Mesodermal cell (in vitro differentiated cells): Measurements from ENCODE around the gene COL4A2.

Experiments used
- H3K27ac ChIP-seq: 2 replicates; pipeline ENCODE4 v1.7.0; 2013; ENCODE audit warnings: mild to moderate bottlenecking, low read depth, low read length, moderate library complexity; ENCODE audit not compliant: severe bottlenecking
- H3K36me3 ChIP-seq: 2 replicates; pipeline ENCODE4 v1.7.1; 2013; ENCODE audit warnings: mild to moderate bottlenecking, low read length, moderate library complexity; ENCODE audit not compliant: control insufficient read depth, insufficient read depth
- H3K4me1 ChIP-seq: one replicate; pipeline ENCODE4 v1.7.1; 2013; ENCODE audit warnings: mild to moderate bottlenecking, low read length; ENCODE audit not compliant: insufficient read depth, control insufficient read depth, poor library complexity, severe bottlenecking
- H3K4me3 ChIP-seq: 2 replicates; pipeline ENCODE4 v1.7.0; 2013; ENCODE audit warnings: low read length, control low read depth, mild to moderate bottlenecking; ENCODE audit not compliant: insufficient read depth, poor library complexity, severe bottlenecking; ENCODE audit errors: extremely low read depth
- H3K9me3 ChIP-seq: 2 replicates; pipeline ENCODE4 v1.7.1; 2013; ENCODE audit warnings: mild to moderate bottlenecking, low read length, moderate library complexity; ENCODE audit not compliant: control insufficient read depth
- WGBS, 2 experiments: methylation state at CpG; one replicate each; pipeline ENCODE4 v1.1.5; 2013; ENCODE audit warnings: missing lambda C conversion rate in 2 of 2; ENCODE audit not compliant: insufficient coverage in 2 of 2; 5-methylcytosine and 5-hydroxymethylcytosine counted together

COL4A2 gene

DNA sequence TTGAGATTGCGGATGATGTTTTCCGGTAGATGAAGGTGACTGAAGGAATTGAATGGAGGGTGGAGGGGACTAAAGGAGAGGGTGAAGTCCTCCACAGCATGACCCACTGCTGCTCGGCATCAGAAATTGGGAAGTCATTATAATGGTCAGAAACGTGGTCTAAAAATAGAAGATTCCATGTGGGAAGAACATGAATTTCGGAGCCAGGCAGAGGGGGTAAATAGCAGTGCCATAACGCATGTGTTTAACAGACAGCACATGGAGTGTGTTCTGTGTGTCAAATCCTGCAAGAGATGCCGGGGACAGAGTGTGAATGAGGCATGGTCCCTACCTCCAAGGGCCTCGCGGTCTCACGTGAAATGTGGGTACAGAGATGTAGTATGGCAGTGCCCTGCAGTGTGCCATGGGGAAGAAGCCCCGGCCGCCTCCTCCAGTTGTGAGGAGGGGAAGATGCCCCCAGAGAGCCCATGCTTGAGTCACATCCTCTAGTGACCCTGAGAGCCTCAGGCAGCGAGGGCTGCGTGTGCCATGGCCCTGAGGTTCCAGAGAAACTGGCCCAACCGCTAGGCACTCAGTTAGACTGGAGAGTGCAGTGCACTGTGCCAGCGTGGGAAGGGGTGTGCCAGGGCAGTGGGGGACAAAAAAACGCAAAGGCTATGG, 106.1 kb downstream of the COL4A2 start:
- Histone ChIP-seq H3K4me3 (no peak overlapping the region), H3K36me3 (peaks cover 58% of the 10 kb centered on the region), H3K9me3 (no peaks in the 10 kb centered on the region), H3K4me1 (peaks cover 53% of the 10 kb centered on the region), H3K27ac (peak overlapping the region; percentile 89)
- 94 to 98% methylated on average over 15 to 16 of the region's 17 CpGs for WGBS, 2 experiments

DNA sequence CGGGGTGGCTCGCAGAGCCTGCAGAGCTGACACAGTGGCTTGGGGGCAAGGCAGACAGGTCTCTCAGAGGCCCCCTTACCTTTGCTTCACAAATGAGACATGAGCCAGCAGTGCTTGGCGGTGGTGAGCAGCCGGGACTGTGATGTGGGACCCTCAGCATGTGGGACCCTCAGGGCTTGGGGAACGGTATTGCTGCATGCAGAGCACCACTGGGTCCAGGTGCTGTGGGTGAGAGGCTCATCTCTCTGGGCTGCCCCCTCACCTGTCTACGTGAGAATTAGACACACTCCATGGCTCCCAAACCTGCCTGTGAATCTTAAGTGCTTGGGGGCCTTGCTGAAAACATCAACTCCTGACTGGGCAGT, 106.6 kb downstream of the COL4A2 start:
- H3K4me1 ChIP-seq = peaks cover 49% of the 10 kb centered on the region
- WGBS, 2 experiments = 71 to 76% methylated on average over 4 to 5 of the region's 6 CpGs
- H3K36me3 ChIP-seq = peaks cover 58% of the 10 kb centered on the region
- H3K4me3 ChIP-seq = no peak overlapping the region
- H3K9me3 ChIP-seq = no peaks in the 10 kb centered on the region
- no peak overlapping the region for H3K27ac ChIP-seq

DNA sequence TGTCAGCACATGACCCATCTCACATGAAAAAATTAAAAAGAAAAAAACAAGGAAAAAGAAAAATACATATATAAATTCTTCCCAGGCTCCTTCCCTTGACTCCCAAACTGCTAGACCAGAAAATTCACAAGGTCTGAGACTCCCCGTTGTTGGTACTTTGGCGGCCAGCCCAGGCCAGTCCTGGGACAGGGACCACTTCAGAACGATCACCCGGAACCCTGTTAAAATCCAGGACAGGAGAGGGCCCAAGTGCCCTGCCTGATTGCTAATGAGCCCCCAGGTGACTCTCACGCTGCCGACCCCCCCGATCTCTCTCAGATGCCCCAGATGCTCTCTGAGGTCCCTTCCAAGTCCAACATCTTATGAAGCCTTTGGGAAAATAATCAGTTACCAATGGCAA, 107.2 kb downstream of the COL4A2 start:
- no peak overlapping the region for H3K27ac ChIP-seq
- H3K4me1 ChIP-seq = peaks cover 50% of the 10 kb centered on the region
- no peaks in the 10 kb centered on the region for H3K9me3 ChIP-seq
- peaks cover 59% of the 10 kb centered on the region for H3K36me3 ChIP-seq
- no peak overlapping the region for H3K4me3 ChIP-seq
- WGBS, 2 experiments = 96% methylated on average over 4 to 6 of the region's 7 CpGs

DNA sequence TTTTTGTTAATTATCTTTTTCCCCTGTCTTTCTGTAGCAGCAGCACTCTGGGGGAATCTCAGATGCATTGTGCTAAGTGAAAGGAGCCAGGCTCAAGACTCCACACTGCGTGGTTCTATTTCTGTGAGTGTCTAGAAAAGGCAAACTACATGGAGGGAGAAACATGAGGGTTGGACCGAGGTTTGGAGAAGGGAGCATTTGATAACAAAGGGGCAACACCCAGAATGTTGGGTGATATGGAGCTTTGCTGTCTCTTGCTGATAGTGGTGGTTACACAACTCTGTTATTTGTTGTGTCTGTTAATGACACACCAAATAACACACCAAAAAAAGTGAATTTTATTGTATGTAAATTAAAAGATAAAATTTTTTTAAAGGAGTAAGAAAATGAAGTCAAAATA, 107.8 kb downstream of the COL4A2 start:
- Histone ChIP-seq H3K36me3 (peaks cover 66% of the 10 kb centered on the region), H3K4me1 (peaks cover 46% of the 10 kb centered on the region), H3K27ac (no peak overlapping the region), H3K9me3 (no peaks in the 10 kb centered on the region), H3K4me3 (no peak overlapping the region)
- WGBS, 2 experiments = 100% methylated on average over 1 to 2 of the region's 2 CpGs

DNA sequence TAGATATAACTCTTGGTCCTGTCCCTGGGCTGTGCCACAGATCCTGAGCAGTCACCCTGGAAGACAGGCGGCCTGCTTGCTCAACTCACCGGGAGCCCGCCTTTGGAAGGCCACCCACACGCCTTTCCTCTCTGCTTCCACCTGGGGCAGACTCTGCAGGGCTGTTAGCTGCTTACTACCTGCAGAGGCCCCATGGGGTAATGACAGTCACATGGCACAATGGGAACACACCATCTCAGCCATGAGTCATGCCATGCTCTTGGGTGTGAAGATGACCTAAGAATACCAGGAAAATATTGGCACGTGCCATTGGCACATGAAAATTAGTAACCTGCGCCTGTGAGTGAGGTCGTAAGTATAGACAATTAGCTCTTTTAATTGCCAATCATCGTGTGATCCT, 108.6 kb downstream of the COL4A2 start:
- WGBS, 2 experiments = 91 to 95% methylated on average over 8 of the region's 8 CpGs
- Histone ChIP-seq H3K9me3 (no peaks in the 10 kb centered on the region), H3K4me3 (no peak overlapping the region), H3K4me1 (peaks cover 39% of the 10 kb centered on the region), H3K27ac (no peak overlapping the region), H3K36me3 (peaks cover 73% of the 10 kb centered on the region)

DNA sequence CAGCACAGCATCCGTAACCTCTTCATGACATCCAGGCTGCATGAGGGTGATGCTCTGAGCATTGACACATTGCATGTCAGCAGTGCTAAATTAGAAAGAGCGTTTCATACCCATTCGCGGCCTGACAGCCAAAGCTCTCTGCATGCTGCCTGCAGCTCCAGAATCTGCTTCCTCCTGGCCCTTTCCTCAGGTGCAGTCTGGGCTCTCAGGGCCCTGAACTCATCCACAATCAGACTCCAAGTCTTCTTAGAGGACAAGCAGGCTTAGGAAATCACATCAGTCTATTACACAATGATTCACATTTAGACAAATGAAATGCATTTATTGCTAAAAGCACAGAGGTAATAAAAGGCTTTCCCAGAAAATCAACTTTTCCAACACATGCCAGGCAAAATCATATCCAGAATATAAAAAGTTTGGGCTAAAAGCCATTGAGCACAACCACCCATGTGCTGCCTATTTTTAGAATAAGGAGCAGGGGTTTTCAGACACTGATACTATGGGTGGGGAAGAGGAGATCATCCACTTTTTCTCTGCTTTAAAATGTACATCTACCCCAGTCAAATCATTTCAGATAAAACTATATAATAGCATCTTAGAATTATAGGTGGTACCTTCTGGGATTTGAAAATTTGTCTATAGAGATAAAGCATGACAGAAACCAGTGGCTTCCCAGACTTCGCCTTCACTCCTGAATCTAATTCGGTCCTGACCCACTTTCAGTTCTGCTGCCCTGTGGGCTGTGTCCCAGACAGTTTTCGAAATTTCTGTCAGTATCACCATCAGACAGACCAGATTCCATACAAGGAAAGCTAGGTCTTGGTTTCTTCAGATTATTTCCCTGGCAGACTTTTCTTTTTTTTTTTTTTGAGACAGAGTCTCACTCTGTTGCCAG, 109.3 kb downstream of the COL4A2 start:
- peaks cover 32% of the 10 kb centered on the region for H3K4me1 ChIP-seq
- no peak overlapping the region for H3K27ac ChIP-seq
- H3K9me3 ChIP-seq = no peaks in the 10 kb centered on the region
- H3K36me3 ChIP-seq = peaks cover 80% of the 10 kb centered on the region
- 94% methylated on average over 7 of the region's 7 CpGs for WGBS, 2 experiments
- no peak overlapping the region for H3K4me3 ChIP-seq

DNA sequence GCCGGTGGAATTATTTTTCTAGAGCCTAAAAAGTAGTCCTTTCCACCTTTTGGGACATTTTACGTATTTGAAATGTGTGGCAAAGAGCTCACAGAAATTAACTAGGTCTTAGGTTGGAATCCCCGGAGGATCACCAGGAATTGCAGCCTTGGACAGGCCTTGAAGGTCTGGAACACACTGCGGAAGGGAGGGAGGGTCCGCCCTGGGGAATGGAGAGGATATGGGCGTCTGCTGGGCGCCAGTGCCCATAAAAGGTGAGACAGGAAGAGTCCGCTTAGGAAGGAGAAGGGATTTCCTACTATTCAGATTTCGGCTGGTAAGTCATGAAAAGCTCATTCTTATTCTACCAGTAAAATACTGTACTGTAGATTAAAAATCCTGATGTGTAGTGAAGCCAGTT, 111.9 kb downstream of the COL4A2 start:
- Histone ChIP-seq H3K4me1 (peaks cover 20% of the 10 kb centered on the region), H3K4me3 (no peak overlapping the region), H3K9me3 (no peaks in the 10 kb centered on the region), H3K36me3 (peaks cover 86% of the 10 kb centered on the region), H3K27ac (no peak overlapping the region)
- 90 to 92% methylated on average over 3 to 7 of the region's 9 CpGs for WGBS, 2 experiments

DNA sequence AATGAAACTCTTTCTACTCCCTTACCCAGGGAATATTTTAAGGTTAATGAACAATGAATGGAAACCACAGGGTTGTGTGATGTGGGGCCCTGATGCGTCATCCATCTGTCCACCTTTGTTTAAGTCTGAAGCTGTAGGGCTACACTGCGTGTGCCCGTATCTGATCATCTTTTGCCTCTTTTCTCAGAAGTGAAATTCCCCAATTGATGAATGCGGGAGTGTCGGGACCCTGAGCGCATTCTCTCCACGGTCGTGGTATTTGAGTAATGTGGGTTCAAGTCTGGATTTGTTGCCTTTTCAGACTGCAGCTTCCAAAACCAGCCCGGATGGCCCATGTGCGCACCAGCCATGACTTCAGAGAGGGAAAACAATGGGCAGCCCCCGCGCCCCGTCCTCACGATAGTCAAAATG, 112.3 kb downstream of the COL4A2 start:
- Histone ChIP-seq H3K9me3 (no peaks in the 10 kb centered on the region), H3K27ac (no peak overlapping the region), H3K36me3 (peaks cover 83% of the 10 kb centered on the region), H3K4me1 (peaks cover 20% of the 10 kb centered on the region), H3K4me3 (no peak overlapping the region)
- WGBS, 2 experiments = 94 to 97% methylated on average over 7 to 10 of the region's 14 CpGs

DNA sequence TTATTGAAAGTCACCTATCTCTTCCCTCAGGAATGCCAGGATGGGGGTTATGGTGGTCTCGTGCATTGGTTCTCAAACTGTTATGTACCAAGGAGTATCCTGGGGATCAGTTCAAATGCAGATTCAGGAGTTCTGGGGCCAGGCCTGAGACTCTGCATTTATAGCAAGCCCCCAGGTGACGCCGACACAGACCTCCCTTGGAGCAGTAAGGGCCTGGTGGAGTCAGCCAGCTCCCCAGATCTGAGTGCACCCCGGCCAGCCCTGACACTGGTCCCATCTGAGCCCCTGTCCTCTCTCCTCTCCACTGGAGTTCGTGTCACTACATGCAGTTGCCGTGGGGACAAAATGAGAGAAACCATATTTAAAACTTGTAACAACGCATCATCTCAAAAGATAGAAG, 112.9 kb downstream of the COL4A2 start:
- H3K4me3 ChIP-seq = no peak overlapping the region
- peaks cover 82% of the 10 kb centered on the region for H3K36me3 ChIP-seq
- H3K9me3 ChIP-seq = no peaks in the 10 kb centered on the region
- H3K27ac ChIP-seq = no peak overlapping the region
- H3K4me1 ChIP-seq = peaks cover 23% of the 10 kb centered on the region
- WGBS, 2 experiments = 97 to 98% methylated on average over 4 to 6 of the region's 7 CpGs

DNA sequence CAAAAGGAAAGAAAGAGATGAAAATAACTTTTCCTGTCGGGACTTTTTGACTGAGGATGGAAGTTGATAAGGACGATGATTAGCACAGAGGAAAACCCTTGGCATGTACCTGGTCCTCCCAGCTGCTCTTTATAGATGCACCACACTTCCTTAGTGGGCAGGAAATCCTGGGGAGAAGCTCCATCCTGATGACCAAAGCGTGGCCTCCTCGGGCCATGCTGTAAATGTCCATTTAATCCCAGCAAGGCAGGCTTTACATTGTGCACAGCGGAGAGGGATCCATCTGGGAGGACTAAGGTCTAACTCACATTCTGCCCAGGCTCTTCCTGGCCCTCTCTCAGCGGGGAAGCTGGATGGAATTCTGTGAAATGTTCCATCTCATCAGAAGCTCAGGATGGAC, 113.5 kb downstream of the COL4A2 start:
- no peaks in the 10 kb centered on the region for H3K9me3 ChIP-seq
- WGBS, 2 experiments = 86 to 88% methylated on average over 3 to 5 of the region's 6 CpGs
- H3K4me1 ChIP-seq = peaks cover 30% of the 10 kb centered on the region
- no peak overlapping the region for H3K4me3 ChIP-seq
- no peak overlapping the region for H3K27ac ChIP-seq
- peaks cover 82% of the 10 kb centered on the region for H3K36me3 ChIP-seq

DNA sequence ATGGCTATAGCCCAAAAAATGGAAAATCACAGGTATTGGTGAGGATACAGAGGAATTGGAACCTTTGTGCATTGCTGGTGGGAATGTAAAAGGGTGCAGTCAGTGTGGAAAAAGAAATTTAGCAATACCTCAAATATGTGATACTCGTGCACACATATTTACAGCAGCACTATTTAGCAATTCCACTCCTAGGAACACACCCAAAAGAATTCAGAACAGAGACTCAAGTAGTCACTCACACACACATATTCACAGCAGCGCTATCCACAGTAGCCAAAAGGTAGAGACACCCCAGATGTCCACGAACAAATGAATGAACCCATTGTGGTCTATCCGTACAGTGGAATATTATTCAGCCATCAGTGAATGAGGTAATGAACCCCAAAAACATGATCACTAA, 114.0 kb downstream of the COL4A2 start:
- Histone ChIP-seq H3K36me3 (peaks cover 81% of the 10 kb centered on the region), H3K4me1 (peaks cover 31% of the 10 kb centered on the region), H3K27ac (no peak overlapping the region), H3K9me3 (no peaks in the 10 kb centered on the region), H3K4me3 (no peak overlapping the region)
- whole genome bisulfite sequencing, 2 experiments = 50 to 100% methylated on average over 2 to 3 of the region's 4 CpGs
